ENCODE results near the gene DSC1.

DNA sequence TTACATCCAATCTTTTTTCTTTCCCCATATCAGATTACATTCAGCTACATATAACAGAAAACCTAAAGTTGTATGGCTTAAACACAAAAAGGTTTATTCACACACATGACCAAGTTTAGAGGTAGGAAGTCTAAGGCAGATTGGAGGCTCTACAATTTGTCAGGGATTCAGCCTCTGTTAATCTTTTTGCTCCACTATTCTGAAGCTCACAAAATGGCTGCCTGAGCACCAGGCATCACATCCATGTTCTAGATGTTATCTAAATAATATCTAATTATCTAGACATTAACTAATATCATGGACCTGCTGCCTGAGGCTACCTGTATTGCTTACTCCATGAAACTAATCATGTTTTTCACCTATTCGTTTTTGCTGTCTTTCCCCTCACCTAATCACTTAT is 36.8 kb downstream of the DSC1 start:
- TF ChIP-seq, protein P1, sequence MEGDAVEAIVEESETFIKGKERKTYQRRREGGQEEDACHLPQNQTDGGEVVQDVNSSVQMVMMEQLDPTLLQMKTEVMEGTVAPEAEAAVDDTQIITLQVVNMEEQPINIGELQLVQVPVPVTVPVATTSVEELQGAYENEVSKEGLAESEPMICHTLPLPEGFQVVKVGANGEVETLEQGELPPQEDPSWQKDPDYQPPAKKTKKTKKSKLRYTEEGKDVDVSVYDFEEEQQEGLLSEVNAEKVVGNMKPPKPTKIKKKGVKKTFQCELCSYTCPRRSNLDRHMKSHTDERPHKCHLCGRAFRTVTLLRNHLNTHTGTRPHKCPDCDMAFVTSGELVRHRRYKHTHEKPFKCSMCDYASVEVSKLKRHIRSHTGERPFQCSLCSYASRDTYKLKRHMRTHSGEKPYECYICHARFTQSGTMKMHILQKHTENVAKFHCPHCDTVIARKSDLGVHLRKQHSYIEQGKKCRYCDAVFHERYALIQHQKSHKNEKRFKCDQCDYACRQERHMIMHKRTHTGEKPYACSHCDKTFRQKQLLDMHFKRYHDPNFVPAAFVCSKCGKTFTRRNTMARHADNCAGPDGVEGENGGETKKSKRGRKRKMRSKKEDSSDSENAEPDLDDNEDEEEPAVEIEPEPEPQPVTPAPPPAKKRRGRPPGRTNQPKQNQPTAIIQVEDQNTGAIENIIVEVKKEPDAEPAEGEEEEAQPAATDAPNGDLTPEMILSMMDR (IDR thresholded peaks at IDR 0.05): no peak
- no peak for TF ChIP-seq POLR2A (IDR thresholded peaks at IDR 0.05)

Data from prostate gland (tissue), 2 donors.